ENCODE data around the gene LRRC49. TPM values are rescaled to one million over a fixed set of nuclear protein-coding genes. Genes with fewer than 3 reads are reported as not detected.

Gene LRRC49
- total and polyA plus RNA-seq, 10 of the 15 experiments (the other 5 are each of a cell fraction or from before 2014, with no cell fraction given) = 1.4 to 3.7 (median 2.9) TPM

DNA sequence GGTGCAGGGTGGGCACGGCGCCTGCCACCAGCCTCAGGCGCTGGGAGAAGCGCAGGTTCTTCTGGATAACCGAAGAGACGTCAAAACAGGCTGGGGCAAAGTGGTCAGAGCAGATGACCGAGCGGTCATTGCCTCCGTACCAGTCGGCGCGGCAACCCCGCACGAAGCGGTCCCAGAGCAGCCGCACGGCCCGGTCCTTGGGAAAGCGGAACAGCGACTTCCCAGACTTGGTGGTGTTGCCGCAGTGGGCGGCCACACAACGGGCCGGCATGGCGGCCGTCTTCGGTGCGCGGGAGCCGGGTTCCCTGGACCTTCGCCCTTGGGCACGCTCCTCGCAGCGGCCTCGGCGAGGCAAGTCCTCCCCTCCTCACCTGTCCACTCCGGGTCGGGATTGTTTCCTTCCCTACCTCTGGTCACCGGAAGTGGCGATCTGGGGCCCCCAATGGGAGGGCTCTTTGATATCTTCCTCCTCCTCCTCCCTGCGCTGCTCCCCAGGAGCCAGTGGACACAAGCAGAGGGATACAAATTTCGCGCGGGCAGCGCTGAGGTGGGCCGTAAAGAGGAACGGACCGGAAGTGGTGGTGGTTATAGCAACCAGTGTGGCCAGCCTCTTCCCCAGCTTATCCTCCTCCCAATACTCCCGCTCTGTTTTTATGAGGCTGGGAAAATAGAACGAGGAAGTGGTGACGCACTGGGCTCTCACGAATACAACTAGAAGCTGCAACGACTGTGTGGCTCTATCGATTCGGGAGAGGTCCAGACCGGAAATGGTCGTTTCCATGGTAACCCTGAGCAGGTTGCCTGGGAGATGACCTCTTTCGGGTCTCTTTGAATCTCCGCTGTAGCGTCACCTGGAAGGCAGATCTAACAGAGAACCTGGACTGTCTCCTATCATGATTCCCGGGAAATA lies at the start of gene LRRC49, which contains the start of gene THAP10 (continued):
- 0 out of 4 replicates have a peak, but pooled peaks of 1 of the 2 experiments have one; percentile 10 for TF ChIP-seq ETV6 (conservative IDR thresholded peaks at IDR 0.05 in 1 of 2, IDR thresholded peaks at IDR 0.05 in 1 of 2; ENCODE audit: borderline replicate concordance in 1 of 2, low read depth in 1 of 2)
- TF ChIP-seq PAX5 (IDR thresholded peaks at IDR 0.05; ENCODE audit: borderline replicate concordance, low read depth, low read length) = no peak
- no peak for TF ChIP-seq SIN3A (IDR thresholded peaks at IDR 0.05; ENCODE audit: low read depth, low read length)
- TF ChIP-seq POU2F2 (IDR thresholded peaks at IDR 0.05; ENCODE audit: borderline replicate concordance, low read depth, low read length) = 0 out of 3 replicates have a peak, but pooled peaks have one; percentile 7
- TF ChIP-seq ZSCAN29 (IDR thresholded peaks at IDR 0.05) = no peak
- TF ChIP-seq, protein P1, sequence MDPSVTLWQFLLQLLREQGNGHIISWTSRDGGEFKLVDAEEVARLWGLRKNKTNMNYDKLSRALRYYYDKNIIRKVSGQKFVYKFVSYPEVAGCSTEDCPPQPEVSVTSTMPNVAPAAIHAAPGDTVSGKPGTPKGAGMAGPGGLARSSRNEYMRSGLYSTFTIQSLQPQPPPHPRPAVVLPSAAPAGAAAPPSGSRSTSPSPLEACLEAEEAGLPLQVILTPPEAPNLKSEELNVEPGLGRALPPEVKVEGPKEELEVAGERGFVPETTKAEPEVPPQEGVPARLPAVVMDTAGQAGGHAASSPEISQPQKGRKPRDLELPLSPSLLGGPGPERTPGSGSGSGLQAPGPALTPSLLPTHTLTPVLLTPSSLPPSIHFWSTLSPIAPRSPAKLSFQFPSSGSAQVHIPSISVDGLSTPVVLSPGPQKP (IDR thresholded peaks at IDR 0.05; ENCODE audit: low read depth, low read length) = 0 out of 2 replicates have a peak, but pooled peaks have one; percentile 25
- peak; percentile 15; the same call in 1 of the 2 replicates for TF ChIP-seq TAF1 (IDR thresholded peaks at IDR 0.05; ENCODE audit: borderline replicate concordance, low read depth, low read length)
- no peak for TF ChIP-seq NRF1 (conservative IDR thresholded peaks at IDR 0.05; ENCODE audit: low read depth, low read length)
- TF ChIP-seq, protein P2, sequence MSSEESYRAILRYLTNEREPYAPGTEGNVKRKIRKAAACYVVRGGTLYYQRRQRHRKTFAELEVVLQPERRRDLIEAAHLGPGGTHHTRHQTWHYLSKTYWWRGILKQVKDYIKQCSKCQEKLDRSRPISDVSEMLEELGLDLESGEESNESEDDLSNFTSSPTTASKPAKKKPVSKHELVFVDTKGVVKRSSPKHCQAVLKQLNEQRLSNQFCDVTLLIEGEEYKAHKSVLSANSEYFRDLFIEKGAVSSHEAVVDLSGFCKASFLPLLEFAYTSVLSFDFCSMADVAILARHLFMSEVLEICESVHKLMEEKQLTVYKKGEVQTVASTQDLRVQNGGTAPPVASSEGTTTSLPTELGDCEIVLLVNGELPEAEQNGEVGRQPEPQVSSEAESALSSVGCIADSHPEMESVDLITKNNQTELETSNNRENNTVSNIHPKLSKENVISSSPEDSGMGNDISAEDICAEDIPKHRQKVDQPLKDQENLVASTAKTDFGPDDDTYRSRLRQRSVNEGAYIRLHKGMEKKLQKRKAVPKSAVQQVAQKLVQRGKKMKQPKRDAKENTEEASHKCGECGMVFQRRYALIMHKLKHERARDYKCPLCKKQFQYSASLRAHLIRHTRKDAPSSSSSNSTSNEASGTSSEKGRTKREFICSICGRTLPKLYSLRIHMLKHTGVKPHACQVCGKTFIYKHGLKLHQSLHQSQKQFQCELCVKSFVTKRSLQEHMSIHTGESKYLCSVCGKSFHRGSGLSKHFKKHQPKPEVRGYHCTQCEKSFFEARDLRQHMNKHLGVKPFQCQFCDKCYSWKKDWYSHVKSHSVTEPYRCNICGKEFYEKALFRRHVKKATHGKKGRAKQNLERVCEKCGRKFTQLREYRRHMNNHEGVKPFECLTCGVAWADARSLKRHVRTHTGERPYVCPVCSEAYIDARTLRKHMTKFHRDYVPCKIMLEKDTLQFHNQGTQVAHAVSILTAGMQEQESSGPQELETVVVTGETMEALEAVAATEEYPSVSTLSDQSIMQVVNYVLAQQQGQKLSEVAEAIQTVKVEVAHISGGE (CRISPR knock-in tag; IDR thresholded peaks at IDR 0.05) = peak; percentile 80
- peak; percentile 35; the same call in 1 of the 2 replicates for TF ChIP-seq NR2C1 (IDR thresholded peaks at IDR 0.05)
- TF ChIP-seq FOXM1 (IDR thresholded peaks at IDR 0.05; ENCODE audit: low read depth, low read length) = no peak
- TF ChIP-seq, protein P3, sequence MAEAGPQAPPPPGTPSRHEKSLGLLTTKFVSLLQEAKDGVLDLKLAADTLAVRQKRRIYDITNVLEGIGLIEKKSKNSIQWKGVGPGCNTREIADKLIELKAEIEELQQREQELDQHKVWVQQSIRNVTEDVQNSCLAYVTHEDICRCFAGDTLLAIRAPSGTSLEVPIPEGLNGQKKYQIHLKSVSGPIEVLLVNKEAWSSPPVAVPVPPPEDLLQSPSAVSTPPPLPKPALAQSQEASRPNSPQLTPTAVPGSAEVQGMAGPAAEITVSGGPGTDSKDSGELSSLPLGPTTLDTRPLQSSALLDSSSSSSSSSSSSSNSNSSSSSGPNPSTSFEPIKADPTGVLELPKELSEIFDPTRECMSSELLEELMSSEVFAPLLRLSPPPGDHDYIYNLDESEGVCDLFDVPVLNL (IDR thresholded peaks at IDR 0.05; ENCODE audit: low read depth, low read length) = peak; percentile 83
- TF ChIP-seq, protein P4, sequence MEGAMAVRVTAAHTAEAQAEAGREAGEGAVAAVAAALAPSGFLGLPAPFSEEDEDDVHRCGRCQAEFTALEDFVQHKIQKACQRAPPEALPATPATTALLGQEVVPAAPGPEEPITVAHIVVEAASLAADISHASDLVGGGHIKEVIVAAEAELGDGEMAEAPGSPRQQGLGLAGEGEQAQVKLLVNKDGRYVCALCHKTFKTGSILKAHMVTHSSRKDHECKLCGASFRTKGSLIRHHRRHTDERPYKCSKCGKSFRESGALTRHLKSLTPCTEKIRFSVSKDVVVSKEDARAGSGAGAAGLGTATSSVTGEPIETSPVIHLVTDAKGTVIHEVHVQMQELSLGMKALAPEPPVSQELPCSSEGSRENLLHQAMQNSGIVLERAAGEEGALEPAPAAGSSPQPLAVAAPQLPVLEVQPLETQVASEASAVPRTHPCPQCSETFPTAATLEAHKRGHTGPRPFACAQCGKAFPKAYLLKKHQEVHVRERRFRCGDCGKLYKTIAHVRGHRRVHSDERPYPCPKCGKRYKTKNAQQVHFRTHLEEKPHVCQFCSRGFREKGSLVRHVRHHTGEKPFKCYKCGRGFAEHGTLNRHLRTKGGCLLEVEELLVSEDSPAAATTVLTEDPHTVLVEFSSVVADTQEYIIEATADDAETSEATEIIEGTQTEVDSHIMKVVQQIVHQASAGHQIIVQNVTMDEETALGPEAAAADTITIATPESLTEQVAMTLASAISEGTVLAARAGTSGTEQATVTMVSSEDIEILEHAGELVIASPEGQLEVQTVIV (IDR thresholded peaks at IDR 0.05; ENCODE audit: borderline replicate concordance, partially characterized antibody) = peak; percentile 34
- TF ChIP-seq CREB1 (IDR thresholded peaks at IDR 0.05; ENCODE audit: low read depth) = 0 out of 2 replicates have a peak, but pooled peaks have one; percentile 42
- TF ChIP-seq BMI1 (IDR thresholded peaks at IDR 0.05; ENCODE audit: borderline replicate concordance) = peak; percentile 98
- TF ChIP-seq, protein P5, sequence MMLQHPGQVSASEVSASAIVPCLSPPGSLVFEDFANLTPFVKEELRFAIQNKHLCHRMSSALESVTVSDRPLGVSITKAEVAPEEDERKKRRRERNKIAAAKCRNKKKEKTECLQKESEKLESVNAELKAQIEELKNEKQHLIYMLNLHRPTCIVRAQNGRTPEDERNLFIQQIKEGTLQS (IDR thresholded peaks at IDR 0.05; ENCODE audit: borderline replicate concordance, extremely low read depth, low read depth, low read length) = no peak

All from GM12878 (cell line).